SK-N-SH treated with all-trans-retinoic acid at 6 μM for 48 hours (cell line): ENCODE data around the gene ADAM22.
"Not testable (repeated sequence)": the region's sequence is repeated elsewhere in the genome, so short reads cannot be mapped to it uniquely, and the experiment has no call there.

Source experiments
- ATAC-seq: fragments of 200-7000 bp; cut with Tn5 transposase; 3 replicates; pipeline ENCODE4 v1.9.1; 2020; ENCODE audit warnings: mild to moderate bottlenecking, moderate library complexity
- ARNTL ChIP-seq: fragments of 450-650 bp; formaldehyde crosslinking; IDR thresholded peaks from 2 replicates; pipeline ENCODE4 v1.5.0; 2020; ENCODE audit warnings: low read depth, mild to moderate bottlenecking, moderate library complexity, borderline replicate concordance
- BACH2 ChIP-seq: fragments of 250-450 bp; sonication (Bioruptor Pico); IDR thresholded peaks from 2 replicates; pipeline ENCODE4 v1.9.0; 2021; ENCODE audit warnings: mild to moderate bottlenecking, borderline replicate concordance
- CSDC2 ChIP-seq: fragments of 250-450 bp; sonication (Bioruptor Pico); IDR thresholded peaks from 2 replicates; pipeline ENCODE4 v1.5.0; 2020; ENCODE audit warnings: mild to moderate bottlenecking, moderate library complexity
- CSRNP3 ChIP-seq: fragments of 250-450 bp; sonication (Bioruptor Pico); IDR thresholded peaks from 2 replicates; pipeline ENCODE4 v1.5.1; 2021; ENCODE audit warnings: mild to moderate bottlenecking, moderate library complexity
- ESRRG ChIP-seq: fragments of 250-450 bp; sonication (Bioruptor Pico); IDR thresholded peaks from 2 replicates; pipeline ENCODE4 v1.6.1; 2021; ENCODE audit warnings: mild to moderate bottlenecking
- GLIS3 ChIP-seq: fragments of 250-450 bp; sonication (Bioruptor Pico); IDR thresholded peaks from 2 replicates; pipeline ENCODE4 v1.5.0; 2020; ENCODE audit warnings: mild to moderate bottlenecking, moderate library complexity
- ISL1 ChIP-seq: fragments of 250-450 bp; sonication (Bioruptor Pico); IDR thresholded peaks from 2 replicates; pipeline ENCODE4 v2.1.2; 2022; ENCODE audit warnings: mild to moderate bottlenecking, moderate library complexity
- OSR1 ChIP-seq: fragments of 250-450 bp; sonication (Bioruptor Pico); IDR thresholded peaks from 2 replicates; pipeline ENCODE4 v1.8.0; 2022; ENCODE audit warnings: moderate library complexity, mild to moderate bottlenecking, inconsistent platforms
- PATZ1 ChIP-seq: fragments of 250-450 bp; sonication (Bioruptor Pico); IDR thresholded peaks from 2 replicates; pipeline ENCODE4 v1.8.0; 2020; ENCODE audit warnings: mild to moderate bottlenecking, moderate library complexity, borderline replicate concordance
- POU6F1 ChIP-seq: fragments of 250-450 bp; sonication (Bioruptor Pico); IDR thresholded peaks from 2 replicates; pipeline ENCODE4 v1.8.0; 2021; ENCODE audit warnings: low read depth, mild to moderate bottlenecking, moderate library complexity, borderline replicate concordance
- PPARA ChIP-seq: fragments of 250-450 bp; sonication (Bioruptor Pico); IDR thresholded peaks from 2 replicates; pipeline ENCODE4 v1.5.0; 2020; ENCODE audit warnings: mild to moderate bottlenecking, borderline replicate concordance
- RARB ChIP-seq: fragments of 250-450 bp; sonication (Bioruptor Pico); IDR thresholded peaks from 2 replicates; pipeline ENCODE4 v1.8.0; 2021; ENCODE audit warnings: mild to moderate bottlenecking, moderate library complexity
- SNAI2 ChIP-seq: fragments of 250-450 bp; sonication (Bioruptor Pico); IDR thresholded peaks from 2 replicates; pipeline ENCODE4 v1.5.0; 2020; ENCODE audit warnings: mild to moderate bottlenecking, moderate library complexity
- TCF4 ChIP-seq: fragments of 250-450 bp; sonication (Bioruptor Pico); IDR thresholded peaks from 2 replicates; pipeline ENCODE4 v1.8.0; 2021; ENCODE audit warnings: mild to moderate bottlenecking, moderate library complexity, borderline replicate concordance
- TOX ChIP-seq: fragments of 250-450 bp; sonication (Bioruptor Pico); IDR thresholded peaks from 2 replicates; pipeline ENCODE4 v1.8.0; 2021; ENCODE audit warnings: mild to moderate bottlenecking, moderate library complexity, borderline replicate concordance
- ZC3H10 ChIP-seq: fragments of 250-450 bp; sonication (Bioruptor Pico); IDR thresholded peaks from 2 replicates; pipeline ENCODE4 v1.5.1; 2021; ENCODE audit warnings: mild to moderate bottlenecking, moderate library complexity
- ZFP3 ChIP-seq: fragments of 250-450 bp; sonication (Bioruptor Pico); IDR thresholded peaks from 2 replicates; pipeline ENCODE4 v1.5.0; 2020; ENCODE audit warnings: mild to moderate bottlenecking, moderate library complexity
- ZFP30 ChIP-seq: fragments of 450-650 bp; formaldehyde crosslinking; IDR thresholded peaks from 2 replicates; pipeline ENCODE4 v1.5.0; 2022; ENCODE audit warnings: mild to moderate bottlenecking, moderate library complexity
- ZNF565 ChIP-seq: fragments of 450-650 bp; formaldehyde crosslinking; conservative IDR thresholded peaks from 2 replicates; pipeline ENCODE4 v1.5.0; 2020; ENCODE audit warnings: low read depth, mild to moderate bottlenecking, moderate library complexity
- ZNF70 ChIP-seq: fragments of 450-650 bp; formaldehyde crosslinking; IDR thresholded peaks from 2 replicates; pipeline ENCODE4 v1.5.0; 2020; ENCODE audit warnings: mild to moderate bottlenecking, moderate library complexity
- ZNF8 ChIP-seq: fragments of 450-650 bp; formaldehyde crosslinking; IDR thresholded peaks from 2 replicates; pipeline ENCODE4 v1.5.0; 2020; ENCODE audit warnings: mild to moderate bottlenecking, moderate library complexity
- TF ChIP-seq, protein P1 (sequence below): fragments of 250-450 bp; sonication (Bioruptor Pico); IDR thresholded peaks from 2 replicates; pipeline ENCODE4 v1.5.0; 2020; ENCODE audit warnings: mild to moderate bottlenecking, moderate library complexity
- TF ChIP-seq, protein P2 (sequence below): fragments of 250-450 bp; sonication (Bioruptor Pico); IDR thresholded peaks from 2 replicates; pipeline ENCODE4 v1.5.1; 2020; ENCODE audit warnings: low read depth, mild to moderate bottlenecking, moderate library complexity

ADAM22 gene

DNA sequence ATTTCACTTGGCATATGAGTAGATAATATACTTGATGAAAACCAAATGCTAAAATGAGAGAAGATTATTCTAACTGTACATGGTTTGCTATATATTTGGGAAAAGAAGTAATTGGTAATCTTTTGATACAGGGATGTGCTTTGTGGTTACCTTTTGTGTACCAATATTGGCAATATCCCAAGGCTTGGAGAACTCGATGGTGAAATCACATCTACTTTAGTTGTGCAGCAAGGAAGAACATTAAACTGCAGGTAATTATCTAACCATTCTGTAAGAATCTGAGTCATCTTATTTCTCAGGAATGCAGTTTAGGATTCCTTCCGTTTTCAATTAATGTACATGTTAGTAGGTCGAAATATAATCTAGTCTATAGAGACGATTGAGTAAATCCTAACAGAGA, 221.7 kb downstream of the ADAM22 start:
- ATAC-seq, result no peak

DNA sequence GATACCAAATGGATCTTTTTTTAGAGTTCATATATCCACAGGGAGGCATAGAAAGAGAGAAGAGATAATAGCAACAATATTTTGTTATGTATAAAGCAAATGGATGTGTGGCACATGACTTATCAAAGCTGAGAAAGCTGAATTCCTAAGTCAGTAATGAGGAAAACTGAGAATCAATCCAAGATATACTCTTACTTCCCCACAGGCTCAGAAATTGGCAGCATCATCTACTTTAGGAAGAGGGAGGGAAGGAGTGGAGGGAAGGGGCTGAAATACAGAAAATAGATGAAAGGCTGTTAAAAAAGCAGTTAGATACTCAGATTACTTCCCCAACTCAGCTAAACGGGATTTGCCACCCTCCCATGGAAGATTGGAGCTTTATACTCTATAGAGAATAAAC, 222.3 kb downstream of the ADAM22 start:
- no peak for ATAC-seq
- TF ChIP-seq TCF4 (CRISPR knock-in tag), result no peak
- no peak for TF ChIP-seq OSR1 (CRISPR knock-in tag)
- TF ChIP-seq ZNF565, result no peak
- no peak for TF ChIP-seq PATZ1
- no peak for TF ChIP-seq POU6F1
- TF ChIP-seq BACH2 (CRISPR knock-in tag), result no peak
- TF ChIP-seq CSRNP3 (CRISPR knock-in tag), result no peak
- no peak for TF ChIP-seq ESRRG (CRISPR knock-in tag)
- no peak for TF ChIP-seq ZC3H10 (CRISPR knock-in tag)
- no peak for TF ChIP-seq RARB
- TF ChIP-seq CSDC2, result no peak
- TF ChIP-seq, protein P1, sequence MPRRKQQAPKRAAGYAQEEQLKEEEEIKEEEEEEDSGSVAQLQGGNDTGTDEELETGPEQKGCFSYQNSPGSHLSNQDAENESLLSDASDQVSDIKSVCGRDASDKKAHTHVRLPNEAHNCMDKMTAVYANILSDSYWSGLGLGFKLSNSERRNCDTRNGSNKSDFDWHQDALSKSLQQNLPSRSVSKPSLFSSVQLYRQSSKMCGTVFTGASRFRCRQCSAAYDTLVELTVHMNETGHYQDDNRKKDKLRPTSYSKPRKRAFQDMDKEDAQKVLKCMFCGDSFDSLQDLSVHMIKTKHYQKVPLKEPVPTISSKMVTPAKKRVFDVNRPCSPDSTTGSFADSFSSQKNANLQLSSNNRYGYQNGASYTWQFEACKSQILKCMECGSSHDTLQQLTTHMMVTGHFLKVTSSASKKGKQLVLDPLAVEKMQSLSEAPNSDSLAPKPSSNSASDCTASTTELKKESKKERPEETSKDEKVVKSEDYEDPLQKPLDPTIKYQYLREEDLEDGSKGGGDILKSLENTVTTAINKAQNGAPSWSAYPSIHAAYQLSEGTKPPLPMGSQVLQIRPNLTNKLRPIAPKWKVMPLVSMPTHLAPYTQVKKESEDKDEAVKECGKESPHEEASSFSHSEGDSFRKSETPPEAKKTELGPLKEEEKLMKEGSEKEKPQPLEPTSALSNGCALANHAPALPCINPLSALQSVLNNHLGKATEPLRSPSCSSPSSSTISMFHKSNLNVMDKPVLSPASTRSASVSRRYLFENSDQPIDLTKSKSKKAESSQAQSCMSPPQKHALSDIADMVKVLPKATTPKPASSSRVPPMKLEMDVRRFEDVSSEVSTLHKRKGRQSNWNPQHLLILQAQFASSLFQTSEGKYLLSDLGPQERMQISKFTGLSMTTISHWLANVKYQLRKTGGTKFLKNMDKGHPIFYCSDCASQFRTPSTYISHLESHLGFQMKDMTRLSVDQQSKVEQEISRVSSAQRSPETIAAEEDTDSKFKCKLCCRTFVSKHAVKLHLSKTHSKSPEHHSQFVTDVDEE (CRISPR knock-in tag), result no peak
- TF ChIP-seq SNAI2 (CRISPR knock-in tag), result no peak
- no peak for TF ChIP-seq ARNTL
- TF ChIP-seq GLIS3 (CRISPR knock-in tag), result no peak
- TF ChIP-seq ZNF70 (CRISPR knock-in tag), result no peak
- TF ChIP-seq, all 23 proteins: peak for 0

More for the DNA sequence above, 221.7 kb downstream of the ADAM22 start:
- TF ChIP-seq, protein P2, sequence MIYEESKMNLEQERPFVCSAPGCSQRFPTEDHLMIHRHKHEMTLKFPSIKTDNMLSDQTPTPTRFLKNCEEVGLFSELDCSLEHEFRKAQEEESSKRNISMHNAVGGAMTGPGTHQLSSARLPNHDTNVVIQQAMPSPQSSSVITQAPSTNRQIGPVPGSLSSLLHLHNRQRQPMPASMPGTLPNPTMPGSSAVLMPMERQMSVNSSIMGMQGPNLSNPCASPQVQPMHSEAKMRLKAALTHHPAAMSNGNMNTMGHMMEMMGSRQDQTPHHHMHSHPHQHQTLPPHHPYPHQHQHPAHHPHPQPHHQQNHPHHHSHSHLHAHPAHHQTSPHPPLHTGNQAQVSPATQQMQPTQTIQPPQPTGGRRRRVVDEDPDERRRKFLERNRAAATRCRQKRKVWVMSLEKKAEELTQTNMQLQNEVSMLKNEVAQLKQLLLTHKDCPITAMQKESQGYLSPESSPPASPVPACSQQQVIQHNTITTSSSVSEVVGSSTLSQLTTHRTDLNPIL (CRISPR knock-in tag), result no peak
- no peak for TF ChIP-seq ZFP30
- TF ChIP-seq ESRRG (CRISPR knock-in tag), result no peak
- no peak for TF ChIP-seq ZNF565
- no peak for TF ChIP-seq ARNTL
- TF ChIP-seq PPARA (CRISPR knock-in tag), result no peak
- TF ChIP-seq ZC3H10 (CRISPR knock-in tag), result no peak
- TF ChIP-seq PATZ1, result no peak
- TF ChIP-seq ZFP3 (CRISPR knock-in tag), result no peak
- no peak for TF ChIP-seq CSDC2
- TF ChIP-seq GLIS3 (CRISPR knock-in tag), result no peak
- TF ChIP-seq ISL1, result no peak
- no peak for TF ChIP-seq BACH2 (CRISPR knock-in tag)
- TF ChIP-seq, protein P1 (CRISPR knock-in tag), result no peak
- TF ChIP-seq OSR1 (CRISPR knock-in tag), result no peak
- no peak for TF ChIP-seq ZNF8 (CRISPR knock-in tag)
- no peak for TF ChIP-seq TOX (CRISPR knock-in tag)
- no peak for TF ChIP-seq RARB
- TF ChIP-seq TCF4 (CRISPR knock-in tag), result no peak

GRCh38 chr7:88159741-88160140, 225.7 kb downstream of the ADAM22 start:
- ATAC-seq, result not testable (repeated sequence)
